Ovary (tissue), 9 donors: ENCODE data around the gene STKLD1. TPM values are rescaled to one million over a fixed set of nuclear protein-coding genes. Genes with fewer than 3 reads are reported as not detected.

Experiments
- DNase-seq, 5 donors: peaks; one replicate each; pipeline ENCODE4 v3.0.0-alpha.2; 2019 to 2020
- H3K27ac ChIP-seq, 2 donors: fragments of 200-600 bp; one replicate each; pipeline versions ENCODE4 v1.5.1 to v1.8.0; 2019 to 2022
- H3K27me3 ChIP-seq: fragments of 200-600 bp; one replicate; pipeline ENCODE4 v1.8.0; 2022
- H3K36me3 ChIP-seq: fragments of 200-600 bp; sonication (generic); one replicate; pipeline ENCODE4 v1.5.1; 2019
- H3K4me1 ChIP-seq: one replicate; pipeline ENCODE4 v1.8.1; 2013; ENCODE audit warnings: mild to moderate bottlenecking, moderate library complexity; ENCODE audit not compliant: insufficient read depth
- H3K4me3 ChIP-seq: fragments of 200-600 bp; sonication (generic); one replicate; pipeline ENCODE4 v1.5.1; 2017
- H3K9me3 ChIP-seq, 2 donors: fragments of 200-600 bp in 1 of 2; sonication (generic) in 1 of 2; one replicate each; pipeline versions ENCODE4 v1.5.1 to v1.8.1; 2013 to 2019; ENCODE audit warnings: mild to moderate bottlenecking in 1 of 2, moderate library complexity in 1 of 2
- EP300 ChIP-seq: sonication (generic); formaldehyde crosslinking; IDR thresholded peaks from one replicate; pipeline ENCODE4 v1.6.1; 2017; ENCODE audit warnings: antibody characterized with exemption
- POLR2A ChIP-seq: fragments of 450-650 bp; IDR thresholded peaks from one replicate; pipeline ENCODE4 v1.6.1; 2017; ENCODE audit warnings: antibody characterized with exemption, mild to moderate bottlenecking, moderate library complexity
- WGBS, 3 donors: extraction: QIAGEN DNeasy Blood & Tissue Kit in 1 of 3; methylation state at CpG; one replicate each; pipeline versions ENCODE4 v1.1.5 to v1.1.7; 2013 to 2017; 5-methylcytosine and 5-hydroxymethylcytosine counted together
- intact Hi-C, 4 donors: fragments of 100-400 bp; cut with DNase I; formaldehyde crosslinking; loops; one replicate each; pipeline versions ENCODE4 v1.11.0 to v1.15.1; 2022 to 2023
- polyA plus RNA-seq, 2 donors: library from polyadenylated mRNA; stranded (reverse); fragments of 200-250 nt in 1 of 2; fragments of 350-450 nt in 1 of 2; fragmentation: Illumina TruSeq in 1 of 2; extraction: RNeasy Lipid Tissue Mini Kit (QIAGEN cat#74804) in 1 of 2; gene quantifications; one replicate each; pipeline ENCODE4 v1.2.3, GENCODE V29; 2013 to 2014
- total RNA-seq, 7 donors: library from RNA; depleted of rRNA in 2 of 7; stranded (reverse); fragments of >200 nt in 2 of 7; fragmentation: NEBNext Ultra II Directional in 3 of 7; extraction: Animal tissue kit (Norgen Biotek cat#: 25700) in 3 of 7; gene quantifications; one replicate each; pipeline versions ENCODE4 v1.1.0 to v1.2.4, GENCODE V29; 2016 to 2023
- TF ChIP-seq, protein P1 (sequence below), 3 donors: fragments of 450-650 bp in 2 of 3; fragments of 200-600 bp in 1 of 3; IDR thresholded peaks; one replicate each; pipeline versions ENCODE4 v1.5.1 to v1.8.0; 2016 to 2022; ENCODE audit warnings: antibody characterized with exemption in 3 of 3, mild to moderate bottlenecking in 1 of 3
- donor health status: DM: no; HTN: no; CAD: no; lungs with moderate emphysema.
- donor health status: DM: no; HTN: no; CAD: no.
- donor health status: Bipolar disorder and iron deficiency.
- donor health status: DM: yes; HTN: yes; CAD: no.
- donor health status: DM: no; HTN: no; CAD: no.
- donor health status: DM: yes; HTN: yes; CAD: no.

Gene STKLD1
- total and polyA plus RNA-seq, 9 donors, result 0.48 to 2.3 (median 1.3) TPM

DNA sequence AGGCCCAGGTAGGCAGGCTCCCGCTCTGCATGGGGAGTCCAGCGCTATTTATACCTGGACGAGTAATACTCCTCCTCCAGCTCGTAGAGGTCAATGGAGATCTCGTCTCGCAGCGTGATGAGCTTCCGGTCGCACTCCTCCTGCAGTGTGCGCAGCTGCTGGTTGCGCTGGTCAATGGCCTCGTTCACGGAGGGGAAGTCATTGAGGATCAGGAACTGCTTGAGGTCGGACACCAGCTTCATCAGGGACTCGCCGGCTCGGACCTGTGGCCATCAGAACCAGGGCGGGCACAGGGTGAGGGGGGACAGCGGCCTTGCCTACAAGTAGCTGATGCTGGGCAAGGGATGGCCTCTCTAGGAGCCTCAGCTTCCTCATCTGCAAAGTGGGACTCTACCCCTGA lies 32.1 kb upstream of the STKLD1 start:
- WGBS, 3 donors, result 91 to 93% (median 92%) methylated on average over 19 of the region's 19 CpGs

DNA sequence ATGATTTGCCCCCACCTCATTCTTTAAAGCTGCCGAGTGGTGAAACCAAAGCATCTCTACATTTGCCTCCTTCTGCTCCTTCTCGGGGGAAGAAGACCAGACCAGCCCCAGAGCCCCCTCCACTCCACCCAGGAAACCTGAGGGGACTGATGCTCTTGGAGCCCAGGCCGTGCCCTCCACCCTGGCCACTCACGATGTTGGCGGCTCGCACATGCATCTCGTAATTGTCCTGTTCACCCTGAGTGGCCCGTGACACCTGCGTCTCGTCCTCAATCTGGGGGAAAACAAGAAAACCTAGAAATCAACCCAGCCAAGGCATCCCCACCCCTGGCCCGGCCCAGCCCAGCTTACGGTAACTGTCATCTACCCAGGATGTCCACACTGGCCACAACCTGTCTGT lies 31.2 kb upstream of the STKLD1 start:
- no peak for DNase-seq
- H3K9me3 ChIP-seq, result no peaks in the 10 kb centered on the region
- WGBS, 3 donors, result 90 to 93% (median 92%) methylated on average over 12 of the region's 12 CpGs
- H3K4me1 ChIP-seq, result peaks cover 5% of the 10 kb centered on the region
- no peak overlapping the region for H3K4me3 ChIP-seq
- no peak overlapping the region for H3K27ac ChIP-seq
- TF ChIP-seq POLR2A, result no peak
- TF ChIP-seq, protein P1, sequence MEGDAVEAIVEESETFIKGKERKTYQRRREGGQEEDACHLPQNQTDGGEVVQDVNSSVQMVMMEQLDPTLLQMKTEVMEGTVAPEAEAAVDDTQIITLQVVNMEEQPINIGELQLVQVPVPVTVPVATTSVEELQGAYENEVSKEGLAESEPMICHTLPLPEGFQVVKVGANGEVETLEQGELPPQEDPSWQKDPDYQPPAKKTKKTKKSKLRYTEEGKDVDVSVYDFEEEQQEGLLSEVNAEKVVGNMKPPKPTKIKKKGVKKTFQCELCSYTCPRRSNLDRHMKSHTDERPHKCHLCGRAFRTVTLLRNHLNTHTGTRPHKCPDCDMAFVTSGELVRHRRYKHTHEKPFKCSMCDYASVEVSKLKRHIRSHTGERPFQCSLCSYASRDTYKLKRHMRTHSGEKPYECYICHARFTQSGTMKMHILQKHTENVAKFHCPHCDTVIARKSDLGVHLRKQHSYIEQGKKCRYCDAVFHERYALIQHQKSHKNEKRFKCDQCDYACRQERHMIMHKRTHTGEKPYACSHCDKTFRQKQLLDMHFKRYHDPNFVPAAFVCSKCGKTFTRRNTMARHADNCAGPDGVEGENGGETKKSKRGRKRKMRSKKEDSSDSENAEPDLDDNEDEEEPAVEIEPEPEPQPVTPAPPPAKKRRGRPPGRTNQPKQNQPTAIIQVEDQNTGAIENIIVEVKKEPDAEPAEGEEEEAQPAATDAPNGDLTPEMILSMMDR (IDR thresholded peaks at IDR 0.05), result no peak
- no peak for TF ChIP-seq EP300
- H3K36me3 ChIP-seq, result no peaks in the 10 kb centered on the region
- no peaks in the 10 kb centered on the region for H3K27me3 ChIP-seq
- intact Hi-C loops, result no loop called here

More for the DNA sequence above, 32.1 kb upstream of the STKLD1 start:
- TF ChIP-seq, protein P1 (IDR thresholded peaks at IDR 0.05), result no peak
- TF ChIP-seq POLR2A (no peak), EP300 (no peak)
- no peak overlapping the region for H3K27ac ChIP-seq
- no peaks in the 10 kb centered on the region for H3K9me3 ChIP-seq
- intact Hi-C loops, result no loop called here
- peaks cover 5% of the 10 kb centered on the region for H3K4me1 ChIP-seq
- H3K4me3 ChIP-seq, result no peak overlapping the region
- H3K36me3 ChIP-seq, result no peaks in the 10 kb centered on the region
- H3K27me3 ChIP-seq, result no peaks in the 10 kb centered on the region
- DNase-seq, result no peak

DNA sequence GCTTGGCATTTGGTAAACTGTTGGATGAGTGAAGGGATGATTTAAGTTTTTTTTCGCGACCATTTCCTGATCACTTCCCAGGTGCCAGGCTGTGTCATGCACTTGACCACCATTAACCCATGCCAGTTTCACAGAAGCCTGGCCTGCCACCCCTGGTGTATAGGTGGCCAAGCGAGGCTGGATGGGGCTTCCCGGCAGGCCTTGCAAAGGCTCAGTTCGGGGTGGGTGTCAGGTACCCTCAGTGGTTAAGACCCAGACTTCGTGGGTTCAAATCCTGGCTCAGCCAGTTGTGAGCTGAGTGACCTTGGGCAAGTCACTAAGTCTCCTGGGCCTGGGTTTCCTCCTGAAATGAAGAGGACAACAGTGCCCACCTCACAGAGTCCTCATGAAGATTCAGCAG lies 30.6 kb upstream of the STKLD1 start:
- no peaks in the 10 kb centered on the region for H3K9me3 ChIP-seq
- TF ChIP-seq, protein P1 (IDR thresholded peaks at IDR 0.05), result no peak
- TF ChIP-seq EP300 (no peak), POLR2A (no peak)
- no peaks in the 10 kb centered on the region for H3K27me3 ChIP-seq
- intact Hi-C loops, result no loop called here
- no peaks in the 10 kb centered on the region for H3K36me3 ChIP-seq
- WGBS, 3 donors, result 85 to 89% (median 88%) methylated on average over 6 of the region's 6 CpGs
- DNase-seq, result no peak
- H3K4me1 ChIP-seq, result peaks cover 5% of the 10 kb centered on the region
- no peak overlapping the region for H3K4me3 ChIP-seq
- no peak overlapping the region for H3K27ac ChIP-seq

DNA sequence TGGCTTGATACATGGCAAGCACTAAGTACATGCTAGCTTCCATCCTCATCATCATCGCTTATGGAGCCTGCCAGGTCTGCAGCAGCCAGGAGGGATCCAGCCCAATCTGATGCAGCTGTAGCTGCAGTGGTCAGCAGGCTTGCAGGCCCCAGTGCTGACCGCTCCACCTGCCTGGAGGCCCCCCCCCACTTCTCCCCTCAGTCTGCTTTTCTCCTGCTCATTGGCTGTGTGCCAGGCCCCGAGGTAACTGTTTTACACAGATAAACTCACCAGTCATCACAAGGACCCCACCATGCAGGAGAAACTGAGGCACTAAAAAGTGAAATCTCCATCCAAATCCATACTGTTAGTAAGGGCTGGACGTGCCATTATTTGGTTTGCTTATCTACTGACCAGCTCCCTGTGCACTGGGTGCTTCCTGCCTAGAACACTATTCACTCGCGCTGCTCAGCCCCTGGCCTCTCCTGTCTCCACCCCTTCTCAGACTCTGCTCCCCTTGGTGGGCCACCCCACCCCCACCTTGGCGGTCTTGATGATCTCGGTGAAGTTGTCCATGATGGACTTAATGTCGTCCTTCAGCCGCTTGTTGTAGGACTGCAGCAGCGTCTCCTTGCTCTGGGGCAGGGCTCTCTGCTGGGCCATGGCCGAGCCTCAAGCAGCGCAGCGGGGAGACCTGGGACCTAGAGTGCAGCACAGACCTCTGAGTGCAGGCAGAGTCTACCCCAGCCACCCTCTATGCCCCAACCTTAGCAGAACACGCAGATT lies 30.0 kb upstream of the STKLD1 start:
- Histone ChIP-seq H3K27ac (peak overlapping the region in 1 of 2 donors; percentile 77), H3K4me3 (peak overlapping the region; percentile 90), H3K9me3 (no peaks in the 10 kb centered on the region), H3K36me3 (no peaks in the 10 kb centered on the region), H3K27me3 (no peaks in the 10 kb centered on the region), H3K4me1 (peaks cover 5% of the 10 kb centered on the region)
- WGBS, 3 donors, result 60 to 64% (median 61%) methylated on average over 15 of the region's 15 CpGs
- intact Hi-C loops, result no loop called here
- no peak for TF ChIP-seq EP300
- no peak for TF ChIP-seq POLR2A
- TF ChIP-seq, protein P1 (IDR thresholded peaks at IDR 0.05), result no peak
- DNase-seq, result peak in 2 of 5 donors; percentile 40 to 63
